ENCODE results near the gene OR10V1.

The OR10V1 gene, protein sequence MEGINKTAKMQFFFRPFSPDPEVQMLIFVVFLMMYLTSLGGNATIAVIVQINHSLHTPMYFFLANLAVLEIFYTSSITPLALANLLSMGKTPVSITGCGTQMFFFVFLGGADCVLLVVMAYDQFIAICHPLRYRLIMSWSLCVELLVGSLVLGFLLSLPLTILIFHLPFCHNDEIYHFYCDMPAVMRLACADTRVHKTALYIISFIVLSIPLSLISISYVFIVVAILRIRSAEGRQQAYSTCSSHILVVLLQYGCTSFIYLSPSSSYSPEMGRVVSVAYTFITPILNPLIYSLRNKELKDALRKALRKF

GRCh38 chr11:59713745-59714144 lies at the start of gene OR10V1:
Gene OR10V1, minus strand, starts transcription at chr11:59713845. Its CDS starts 0 bp downstream, at chr11:59713845.
- no peak for DNase-seq

DNA sequence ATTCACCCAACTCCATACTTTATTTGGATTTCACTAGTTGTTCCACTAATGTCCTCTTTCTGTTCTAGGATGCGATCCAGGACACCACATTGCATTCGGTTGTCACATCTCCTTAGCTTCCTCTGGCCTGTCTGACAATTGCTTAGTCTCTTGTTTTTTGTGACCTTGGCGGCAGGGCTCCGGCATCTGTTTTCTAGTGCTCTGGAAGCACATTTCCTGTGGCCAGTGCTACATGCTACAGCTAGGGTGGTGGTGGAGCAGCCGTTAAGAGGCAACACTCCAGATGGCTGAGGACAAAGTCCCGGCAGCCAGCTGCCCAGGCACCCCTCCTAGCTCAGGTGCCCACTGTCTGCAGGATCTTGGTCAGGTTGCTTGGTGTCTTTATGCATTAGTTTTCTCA lies 48.3 kb upstream of the OR10V1 start:
- no peak for DNase-seq

- DNase-seq: no peak
Measured at GRCh38 chr11:59760771-59761170, 47.1 kb upstream of the OR10V1 start.

- no peak for DNase-seq
Measured at GRCh38 chr11:59759900-59760299, 46.3 kb upstream of the OR10V1 start.

DNA sequence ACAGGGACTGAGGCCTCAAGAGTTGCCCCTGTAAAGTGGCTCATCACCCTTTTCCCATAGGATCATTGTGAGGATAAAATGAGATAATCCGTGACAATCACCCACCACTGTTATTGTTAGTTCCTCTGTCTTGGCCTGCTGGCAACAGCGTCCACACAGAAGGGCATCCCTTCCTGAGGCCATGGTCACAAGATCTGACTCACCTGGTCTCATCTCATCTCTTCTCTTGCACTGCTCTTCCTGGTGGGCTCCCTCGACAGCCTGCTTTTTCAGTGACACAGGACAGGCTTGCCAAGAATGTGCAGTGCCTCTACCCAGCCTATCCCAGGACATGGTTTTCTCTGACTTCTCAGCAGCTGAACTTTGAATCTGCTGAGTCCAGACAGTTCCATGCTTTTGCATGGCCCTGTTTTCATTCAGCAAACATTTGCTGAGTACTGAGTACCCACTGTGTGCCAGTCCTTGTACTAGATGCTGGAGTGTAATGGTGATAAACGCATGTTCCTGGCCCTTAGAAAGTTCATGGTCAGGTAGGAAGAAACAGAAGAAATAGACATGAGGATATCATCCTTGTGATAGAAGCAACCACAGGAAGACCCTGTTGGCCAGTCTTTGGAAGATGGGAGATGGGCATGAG lies 44.9 kb upstream of the OR10V1 start:
- DNase-seq: no peak

DNA sequence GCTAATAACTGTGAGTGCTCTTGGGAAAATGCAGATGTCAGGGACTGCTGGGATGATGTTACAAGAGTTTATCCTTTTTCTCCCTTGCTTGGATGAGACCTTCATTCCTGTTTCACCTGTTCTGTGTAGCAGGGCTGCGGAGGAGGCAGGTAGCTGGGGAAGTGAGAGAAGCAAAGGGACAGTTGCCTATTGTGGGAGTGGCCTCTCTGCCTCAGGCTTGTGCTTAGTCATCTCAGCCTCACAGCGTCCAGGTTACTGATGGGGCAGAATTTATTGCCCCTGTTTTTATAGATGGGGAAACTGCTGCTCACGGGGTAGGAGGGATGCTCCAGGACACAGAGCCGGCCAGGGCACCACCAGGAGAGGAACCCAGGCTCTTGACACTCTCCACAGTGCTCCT lies 43.2 kb upstream of the OR10V1 start:
- DNase-seq: peak; percentile 23

GRCh38 chr11:59756558-59756840 lies 42.9 kb upstream of the OR10V1 start:
- DNase-seq: no peak

DNA sequence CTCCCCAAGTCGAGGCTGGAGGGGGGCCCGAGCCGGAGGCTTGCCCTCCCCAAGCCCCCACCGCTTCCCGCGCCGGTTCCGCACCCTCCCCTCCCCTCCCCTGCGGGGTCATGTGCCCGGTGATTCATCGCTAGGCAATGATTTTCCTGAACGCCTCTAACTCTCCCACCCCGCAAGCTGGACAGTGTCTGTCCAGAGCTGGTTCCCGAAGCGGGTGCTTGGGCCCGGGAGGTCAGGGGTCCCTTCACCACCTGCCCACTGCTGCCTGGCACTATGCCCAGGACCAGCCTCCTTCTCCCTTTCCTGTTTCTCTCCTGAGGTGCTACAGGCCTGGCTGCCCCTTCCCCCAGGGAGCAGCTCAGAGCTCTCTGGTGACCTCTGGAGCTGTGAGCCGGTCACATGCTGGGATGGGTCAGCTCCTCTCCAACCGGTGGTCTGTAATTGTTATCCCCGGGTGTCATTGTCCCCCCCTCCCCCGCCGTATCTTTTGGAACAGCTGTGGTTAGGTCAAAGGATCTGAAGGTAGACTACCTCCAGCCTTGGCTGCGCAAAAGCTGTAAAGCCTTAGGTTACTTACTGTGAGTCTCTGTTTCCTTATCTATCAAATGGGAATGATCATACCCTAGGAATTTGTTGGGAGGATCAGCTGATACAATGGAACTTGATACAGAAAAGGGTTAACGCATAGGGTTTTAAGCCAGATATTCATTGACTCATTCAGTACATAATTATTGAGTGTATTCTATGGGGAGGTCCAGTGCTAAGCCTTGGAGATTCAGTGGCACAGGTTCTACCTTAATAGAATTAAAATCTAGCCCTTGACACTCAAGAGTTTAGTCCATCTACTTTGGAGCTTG lies 42.3 kb upstream of the OR10V1 start:
- no peak for DNase-seq

DNA sequence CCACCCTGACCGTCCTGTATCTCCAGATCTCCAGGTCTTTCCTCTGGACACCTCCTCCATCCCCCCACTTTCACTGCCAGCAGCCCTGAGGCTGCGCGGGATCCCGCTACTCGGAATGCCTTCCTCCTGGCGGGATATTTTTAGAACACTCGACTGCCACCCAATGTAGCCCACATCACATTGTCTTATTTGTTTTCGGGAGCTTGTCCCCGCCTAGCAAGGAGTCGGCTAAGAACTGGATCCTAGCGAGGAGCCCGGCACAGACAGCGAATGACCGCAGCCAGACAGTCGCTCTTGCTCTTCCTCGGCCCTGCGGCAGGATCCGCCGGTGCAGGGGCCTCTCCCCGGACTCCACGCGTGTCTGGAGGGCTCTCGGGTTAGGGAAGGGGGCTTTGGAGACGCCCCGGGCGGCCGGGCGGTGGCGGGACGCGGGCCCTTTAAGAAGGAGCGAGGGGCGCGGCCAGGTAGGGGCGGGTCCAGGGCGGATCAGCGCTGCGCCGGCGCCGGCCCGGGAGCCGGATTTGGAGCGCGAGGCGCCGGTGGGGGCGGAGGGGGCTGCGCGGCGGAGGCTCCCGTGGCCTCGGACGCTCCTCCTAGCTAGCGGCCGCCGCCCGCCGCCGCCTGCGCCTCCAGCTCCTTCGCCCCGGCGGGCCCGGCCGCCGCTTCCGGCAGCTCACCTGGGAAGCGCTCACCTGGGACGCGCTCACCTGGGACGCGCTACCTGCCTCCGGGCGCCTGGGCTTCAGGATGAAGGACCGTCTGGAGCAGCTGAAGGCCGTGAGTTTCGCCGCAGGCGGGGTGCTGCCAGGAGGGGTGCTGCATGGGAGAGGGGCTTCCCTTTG lies 41.4 kb upstream of the OR10V1 start, which contains the start of gene STX3:
Gene STX3, plus strand, starts transcription at position 518 of the 842 bp plus-strand sequence. Its CDS starts 230 bp downstream, at position 748.
- peak; percentile 35 for DNase-seq

DNA sequence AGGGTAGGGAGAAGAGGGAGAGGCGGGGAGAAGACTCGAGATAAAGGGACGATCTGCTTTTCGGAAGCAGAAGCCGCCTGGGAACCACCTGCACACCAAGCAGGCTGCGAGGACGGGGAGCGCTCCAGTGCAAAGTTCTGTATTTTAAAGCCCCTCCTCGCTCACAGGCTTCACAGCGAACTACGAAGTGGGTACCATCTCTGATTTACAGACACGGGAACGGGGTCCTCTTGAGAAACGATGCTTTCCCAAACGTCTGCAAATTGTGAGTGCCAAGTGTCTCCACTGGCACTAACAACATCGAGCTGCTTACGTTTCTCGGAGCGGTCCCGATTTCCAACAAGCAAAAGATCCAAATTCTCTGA lies 40.8 kb upstream of the OR10V1 start:
- no peak for DNase-seq

DNA sequence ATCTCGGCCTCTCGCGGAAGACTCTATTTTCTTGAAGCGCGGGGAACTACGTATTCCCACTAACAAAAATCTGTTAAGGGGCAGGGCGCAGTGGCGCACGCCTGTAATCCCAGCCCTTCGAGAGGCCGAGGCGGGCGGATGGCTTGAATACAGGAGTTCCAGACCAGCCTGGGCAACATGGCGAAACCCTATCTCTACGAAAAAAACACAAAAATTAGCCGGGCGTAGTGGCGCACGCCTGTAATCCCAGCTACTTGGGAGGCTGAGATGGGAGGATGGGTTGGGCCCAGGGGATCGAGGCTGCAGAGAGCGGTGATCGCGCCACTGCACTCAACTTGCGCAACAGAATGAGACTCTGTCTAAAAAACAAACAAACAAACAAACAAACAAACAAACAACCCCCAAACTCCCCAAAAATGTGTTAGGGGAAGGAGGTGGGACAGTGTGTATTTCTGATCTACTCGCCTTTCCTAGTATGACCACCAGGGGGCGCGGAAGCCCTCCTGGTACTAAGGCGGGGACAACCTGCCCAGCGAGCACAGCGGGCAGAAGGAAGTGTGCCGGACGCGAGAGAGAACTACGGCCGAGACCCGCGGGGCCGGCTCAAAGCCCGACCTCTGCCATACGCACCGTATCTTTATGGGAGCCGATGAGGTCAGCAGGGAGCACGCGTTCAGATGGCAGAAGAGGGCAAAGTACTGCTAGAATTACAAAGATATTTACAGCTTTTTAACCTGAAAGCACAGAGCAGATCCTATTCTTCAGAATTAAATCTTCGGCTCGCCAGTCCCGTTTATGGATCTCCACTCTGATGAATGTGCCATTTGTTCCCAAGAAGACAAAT lies 40.2 kb upstream of the OR10V1 start:
- DNase-seq: peak; percentile 45

GRCh38 chr11:59746111-59746510 lies 32.5 kb upstream of the OR10V1 start:
- no peak for DNase-seq

DNA sequence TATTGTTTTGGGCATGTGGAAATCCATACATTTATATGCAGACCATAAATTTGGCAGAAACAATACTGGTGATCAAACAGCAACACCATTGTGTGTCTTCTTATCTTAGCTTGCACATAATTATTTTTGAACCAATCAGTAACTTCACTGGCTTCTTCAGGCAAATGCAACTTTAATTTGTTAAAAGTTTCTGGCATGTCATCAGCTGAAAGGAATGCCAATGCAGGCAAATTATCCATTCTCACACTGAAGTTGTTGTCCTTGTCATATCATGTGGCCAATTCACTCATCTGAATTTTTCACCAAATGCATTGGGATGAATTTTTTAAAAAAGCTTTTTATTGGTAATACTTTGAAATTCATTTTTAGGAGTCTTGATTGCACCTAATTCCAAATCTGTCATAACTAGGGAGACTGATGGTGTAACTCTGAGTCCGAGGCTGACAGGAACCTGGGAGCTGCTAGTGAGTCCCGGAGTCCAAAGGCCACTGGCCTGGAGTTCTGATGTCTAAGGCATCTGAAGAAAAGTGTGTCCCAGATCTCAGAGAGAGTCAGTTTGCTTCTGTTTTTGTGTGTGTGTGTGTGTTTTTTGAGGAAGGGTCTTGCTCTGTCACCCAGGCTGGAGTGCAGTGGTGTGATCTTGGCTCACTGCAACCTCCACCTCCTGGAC lies 17.4 kb upstream of the OR10V1 start:
- DNase-seq: no peak

- DNase-seq: no peak
Measured at GRCh38 chr11:59729834-59730233, 16.2 kb upstream of the OR10V1 start.

DNA sequence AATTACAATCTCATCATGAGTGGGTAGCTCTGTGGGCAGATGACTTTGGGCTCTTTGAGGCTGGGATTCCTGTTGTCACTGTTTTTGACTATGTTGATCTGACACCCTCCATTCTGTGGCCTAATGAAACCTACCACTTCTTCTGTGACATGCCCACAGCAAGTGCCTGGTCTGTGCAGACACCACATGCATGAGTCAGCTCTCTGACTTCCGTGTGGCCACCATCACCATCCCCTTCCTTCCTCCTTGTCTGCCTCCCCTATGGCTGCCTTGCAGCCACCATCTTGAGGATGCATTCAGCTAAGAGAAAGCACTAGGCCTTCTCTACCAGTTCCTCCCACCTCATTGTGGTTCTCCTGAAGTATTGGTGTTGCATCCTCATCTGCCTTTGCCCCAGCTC lies 15.3 kb upstream of the OR10V1 start:
- no peak for DNase-seq

DNA sequence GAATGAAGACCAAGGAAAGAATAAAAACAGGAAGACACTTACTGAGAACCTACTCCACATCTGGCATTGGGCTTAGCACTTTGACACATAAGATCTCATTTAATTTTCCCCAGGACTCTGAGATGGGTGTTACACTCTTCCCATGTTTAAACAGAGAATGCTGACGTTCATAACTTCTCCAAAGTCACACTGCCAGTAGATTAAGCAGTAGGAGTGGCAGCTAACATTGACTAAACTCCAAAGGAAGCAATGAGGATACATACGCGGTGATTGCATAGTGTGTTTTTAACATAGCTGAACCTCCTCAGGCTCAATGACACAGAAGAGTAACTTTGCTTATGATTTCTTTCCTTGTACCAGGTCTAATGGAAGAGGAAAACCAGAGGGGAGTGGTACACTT lies 14.5 kb upstream of the OR10V1 start:
- DNase-seq: no peak

DNA sequence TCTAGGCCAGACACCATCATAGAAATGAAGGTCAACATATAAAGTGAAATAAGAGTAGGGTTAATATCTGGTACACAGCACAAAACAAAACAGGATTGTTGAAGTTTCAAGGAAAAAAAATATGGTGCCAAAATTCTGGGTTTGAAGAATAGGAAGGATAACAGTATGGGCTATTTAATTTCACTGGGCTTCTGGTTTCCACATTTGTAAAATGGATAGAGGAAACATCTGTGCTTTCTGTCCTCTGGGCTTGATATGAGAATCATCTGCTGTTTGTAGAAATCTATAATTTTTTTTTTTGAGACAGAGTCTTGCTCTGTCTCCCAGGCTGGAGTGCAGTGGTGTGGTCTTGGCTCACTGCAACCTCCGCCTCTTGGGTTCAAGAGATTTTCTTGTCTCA lies 13.8 kb upstream of the OR10V1 start:
- no peak for DNase-seq

DNA sequence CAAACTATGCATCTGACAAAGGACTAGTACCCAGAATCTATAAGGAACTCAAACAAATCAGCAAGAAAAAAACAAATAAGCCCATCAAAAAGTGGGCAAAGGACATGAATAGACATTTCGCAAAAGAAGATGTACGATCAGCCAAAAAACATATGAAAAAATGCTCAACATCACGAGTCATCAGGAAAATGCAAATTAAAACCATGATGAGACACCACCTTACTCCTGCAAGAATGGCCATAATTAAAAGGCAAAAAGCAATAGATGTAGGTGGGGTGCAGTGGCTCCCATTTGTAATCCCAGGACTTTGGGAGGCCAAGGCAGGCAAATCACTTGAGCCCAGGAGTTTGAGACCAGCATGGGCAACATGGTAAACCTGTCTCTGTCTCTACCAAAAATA lies 10.4 kb upstream of the OR10V1 start:
- no peak for DNase-seq

GRCh38 chr11:59719556-59719955 lies 5.9 kb upstream of the OR10V1 start:
- no peak for DNase-seq

DNA sequence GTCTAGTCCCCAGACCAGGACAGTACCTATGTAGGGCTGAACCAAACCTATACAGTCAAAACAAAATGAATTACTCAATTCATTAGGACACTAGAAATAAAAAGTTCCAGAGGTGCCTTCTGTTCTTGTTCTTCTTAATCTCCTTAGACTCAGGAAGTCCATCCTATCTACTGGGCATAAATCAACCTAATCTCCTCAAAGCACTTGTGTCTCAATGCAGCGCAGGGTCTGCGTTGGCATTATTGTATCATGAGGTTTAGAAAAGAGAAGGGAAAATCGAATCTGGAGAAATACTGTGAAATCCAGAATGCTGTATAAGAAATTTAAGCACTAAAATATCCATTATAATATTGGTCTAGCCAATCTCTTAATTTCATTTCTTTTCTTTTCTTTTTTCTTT lies 2.4 kb upstream of the OR10V1 start:
- no peak for DNase-seq

- DNase-seq: no peak
Measured at GRCh38 chr11:59710136-59710847, 3.4 kb downstream of the OR10V1 start.
